Breast epithelium (tissue), 3 donors: ENCODE measurements around the gene NETO2.

Source experiments
- POLR2A ChIP-seq: fragments of 450-650 bp; IDR thresholded peaks from one replicate; pipeline ENCODE4 v1.6.1; 2016; ENCODE audit warnings: antibody characterized with exemption, mild to moderate bottlenecking, moderate library complexity
- POLR2AphosphoS5 ChIP-seq, 3 donors: sonication (generic); formaldehyde crosslinking; IDR thresholded peaks; one replicate each; pipeline ENCODE4 v1.6.1; 2017; ENCODE audit warnings: antibody characterized with exemption in 3 of 3
- TF ChIP-seq, protein P1 (sequence below), 3 donors: fragments of 450-650 bp; IDR thresholded peaks; one replicate each; pipeline ENCODE4 v1.5.1; 2016 to 2017; ENCODE audit warnings: antibody characterized with exemption in 3 of 3, mild to moderate bottlenecking in 3 of 3, moderate library complexity in 3 of 3

DNA sequence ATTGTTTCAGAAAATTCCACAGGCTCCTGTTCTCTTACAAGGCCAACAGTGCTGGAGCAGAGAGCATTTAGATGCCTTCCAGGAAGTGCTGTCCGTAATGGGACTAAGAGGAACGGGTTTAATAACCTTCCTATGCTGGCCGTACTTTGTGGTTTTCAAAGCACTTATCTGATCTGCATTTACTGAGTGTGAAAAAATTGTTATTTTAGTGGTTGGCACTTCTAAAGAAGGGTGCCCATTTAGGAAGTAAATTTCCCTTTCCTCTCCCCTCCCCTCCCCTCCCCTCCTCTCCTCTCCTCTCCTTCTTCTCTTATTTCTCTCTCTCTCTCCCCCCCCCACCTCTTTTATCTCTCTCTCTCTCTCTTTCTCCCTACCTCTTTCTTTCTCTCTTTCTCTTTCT lies 98.3 kb downstream of the NETO2 start:
- TF ChIP-seq POLR2AphosphoS5 (IDR thresholded peaks at IDR 0.05): no peak
- TF ChIP-seq, protein P1, sequence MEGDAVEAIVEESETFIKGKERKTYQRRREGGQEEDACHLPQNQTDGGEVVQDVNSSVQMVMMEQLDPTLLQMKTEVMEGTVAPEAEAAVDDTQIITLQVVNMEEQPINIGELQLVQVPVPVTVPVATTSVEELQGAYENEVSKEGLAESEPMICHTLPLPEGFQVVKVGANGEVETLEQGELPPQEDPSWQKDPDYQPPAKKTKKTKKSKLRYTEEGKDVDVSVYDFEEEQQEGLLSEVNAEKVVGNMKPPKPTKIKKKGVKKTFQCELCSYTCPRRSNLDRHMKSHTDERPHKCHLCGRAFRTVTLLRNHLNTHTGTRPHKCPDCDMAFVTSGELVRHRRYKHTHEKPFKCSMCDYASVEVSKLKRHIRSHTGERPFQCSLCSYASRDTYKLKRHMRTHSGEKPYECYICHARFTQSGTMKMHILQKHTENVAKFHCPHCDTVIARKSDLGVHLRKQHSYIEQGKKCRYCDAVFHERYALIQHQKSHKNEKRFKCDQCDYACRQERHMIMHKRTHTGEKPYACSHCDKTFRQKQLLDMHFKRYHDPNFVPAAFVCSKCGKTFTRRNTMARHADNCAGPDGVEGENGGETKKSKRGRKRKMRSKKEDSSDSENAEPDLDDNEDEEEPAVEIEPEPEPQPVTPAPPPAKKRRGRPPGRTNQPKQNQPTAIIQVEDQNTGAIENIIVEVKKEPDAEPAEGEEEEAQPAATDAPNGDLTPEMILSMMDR (IDR thresholded peaks at IDR 0.05): no peak
- TF ChIP-seq POLR2A: no peak
